K562 (cell line): Measurements from ENCODE around the gene ANKRD1. TPM values are rescaled to one million over a fixed set of nuclear protein-coding genes. Genes with fewer than 3 reads are reported as not detected.

Source experiments
- ATAC-seq: fragments of 200-7000 bp; cut with Tn5 transposase; 3 replicates; pipeline ENCODE4 v1.9.1; 2020; ENCODE audit warnings: moderate library complexity
- BruUV-seq: library from RNA; stranded (reverse); fragments of 400-500 nt; replicated peaks from 2 replicates; lab custom pipeline; 2021; lab: Mats Ljungman, UMichigan
- CTCF ChIA-PET: fragments of 300-600 bp; formaldehyde crosslinking; extraction: SDS; loops from one replicate; lab custom pipeline; 2021; ENCODE audit warnings: low intra/inter-chr PET ratio; lab: Yijun Ruan, JAX
- POLR2A ChIA-PET: fragments of 300-600, 350-650 bp; sonication (Branson Sonifier 250); formaldehyde crosslinking; extraction: SDS; loops from one replicate; lab custom pipeline; 2021; ENCODE audit warnings: antibody characterized with exemption, inconsistent platforms; lab: Yijun Ruan, JAX
- DNase-seq, 4 experiments: peaks; one replicate each; pipeline versions ENCODE4 v3.0.0 to v3.0.0-alpha.2; 2011 to 2018; ENCODE audit warnings: low spot score in 3 of 4, mixed read lengths in 3 of 4; ENCODE audit errors: extremely low read depth in 1 of 4
- FAIRE-seq: peaks from 2 replicates; lab custom pipeline; 2011; peaks lifted over from hg19 to GRCh38; lab: Jason Lieb, UNC
- H2AFZ ChIP-seq: 2 replicates; pipeline ENCODE4 v1.6.0; 2011; ENCODE audit warnings: low read depth, low read length, control low read depth, inconsistent platforms
- H3K27ac ChIP-seq: fragments of 200-600 bp; 3 replicates; pipeline ENCODE4 v1.8.0; 2011; ENCODE audit warnings: low read depth, mild to moderate bottlenecking, control low read depth, inconsistent platforms, low read length, moderate library complexity, mixed read lengths; ENCODE audit errors: extremely low read depth
- H3K27me3 ChIP-seq, 2 experiments: fragments of 300-600 bp in 1 of 2; 2 replicates in 1 of 2; 3 replicates in 1 of 2; pipeline versions ENCODE4 v1.6.0 to v1.8.0; 2011; ENCODE audit warnings: inconsistent platforms in 2 of 2, low read length in 2 of 2, mild to moderate bottlenecking in 1 of 2, mixed read lengths in 1 of 2, moderate library complexity in 1 of 2; ENCODE audit not compliant: control insufficient read depth in 2 of 2, insufficient read depth in 2 of 2
- H3K36me3 ChIP-seq: fragments of 300-600 bp; 3 replicates; pipeline ENCODE4 v1.8.0; 2011; ENCODE audit warnings: mild to moderate bottlenecking, low read length, inconsistent platforms; ENCODE audit not compliant: control insufficient read depth, insufficient read depth
- H3K4me1 ChIP-seq, 2 experiments: fragments of 200-600 bp in 1 of 2; replicated peaks in 1 of 2; 2 replicates in 1 of 2; 3 replicates in 1 of 2; pipeline versions ENCODE4 v1.5.1 to v1.8.0; 2011; ENCODE audit warnings: inconsistent platforms in 2 of 2, low read length in 2 of 2, mild to moderate bottlenecking in 1 of 2, mixed read lengths in 1 of 2, moderate library complexity in 1 of 2; ENCODE audit not compliant: control insufficient read depth in 2 of 2, insufficient read depth in 2 of 2
- H3K4me2 ChIP-seq: 2 replicates; pipeline ENCODE4 v1.6.1; 2011; ENCODE audit warnings: low read length, control low read depth, inconsistent platforms, mixed read lengths; ENCODE audit not compliant: insufficient read depth
- H3K4me3 ChIP-seq: fragments of 200-600 bp; sonication (generic), shearing (Covaris generic); 2 replicates; pipeline ENCODE4 v1.5.1; 2016; ENCODE audit warnings: control low read depth, inconsistent platforms
- H3K79me2 ChIP-seq: fragments of 200-600 bp; 3 replicates; pipeline ENCODE4 v1.8.0; 2011; ENCODE audit warnings: low read length, inconsistent platforms; ENCODE audit not compliant: control insufficient read depth, insufficient read depth
- H3K9ac ChIP-seq, 2 experiments: 2 replicates each; pipeline versions ENCODE4 v1.6.0 to v1.6.1; 2011; ENCODE audit warnings: low read depth in 2 of 2, low read length in 2 of 2, control low read depth in 1 of 2, inconsistent platforms in 1 of 2, mild to moderate bottlenecking in 1 of 2, mixed read lengths in 1 of 2; ENCODE audit not compliant: insufficient read depth in 1 of 2
- H3K9me1 ChIP-seq: one replicate; pipeline ENCODE4 v1.6.0; 2011; ENCODE audit warnings: inconsistent platforms, mild to moderate bottlenecking, low read length, moderate library complexity; ENCODE audit not compliant: control insufficient read depth, insufficient read depth
- H3K9me3 ChIP-seq: replicated peaks from 2 replicates; pipeline ENCODE4 v1.5.1; 2011; ENCODE audit warnings: low read depth, low read length, inconsistent platforms; ENCODE audit not compliant: control insufficient read depth, insufficient read depth
- H4K20me1 ChIP-seq: replicated peaks from 2 replicates; pipeline ENCODE4 v1.6.1; 2011; ENCODE audit warnings: low read length, inconsistent platforms, mixed read lengths; ENCODE audit not compliant: control insufficient read depth, insufficient read depth
- BACH1 ChIP-seq: fragments of 200-800 bp; sonication (Bioruptor generic); IDR thresholded peaks from 2 replicates; pipeline ENCODE4 v1.6.1; 2016; ENCODE audit warnings: missing genetic modification characterization, missing compliant biosample characterization
- CSDE1 ChIP-seq, 2 experiments: fragments of 450-650 bp; IDR thresholded peaks; 2 replicates each; pipeline ENCODE4 v1.6.1; 2016; ENCODE audit warnings: mild to moderate bottlenecking in 1 of 2
- ELF1 ChIP-seq: fragments of 200-800 bp; sonication (Bioruptor generic); IDR thresholded peaks from 2 replicates; pipeline ENCODE4 v1.6.1; 2016; ENCODE audit warnings: missing genetic modification characterization, missing compliant biosample characterization
- HBP1 ChIP-seq: fragments of 450-650 bp; formaldehyde crosslinking; IDR thresholded peaks from 2 replicates; pipeline ENCODE4 v1.4.0; 2022; ENCODE audit warnings: missing genetic modification characterization
- MTF1 ChIP-seq: fragments of 250-450 bp; sonication (Bioruptor Pico); IDR thresholded peaks from 2 replicates; pipeline ENCODE4 v1.9.0; 2021; ENCODE audit warnings: moderate library complexity, mild to moderate bottlenecking, inconsistent platforms, borderline replicate concordance
- PHF21A ChIP-seq: fragments of 450-650 bp; IDR thresholded peaks from 2 replicates; pipeline ENCODE4 v1.6.1; 2017; ENCODE audit warnings: low read depth, borderline replicate concordance
- SNAPC5 ChIP-seq: fragments of 250-450 bp; sonication (Bioruptor Pico); IDR thresholded peaks from 2 replicates; pipeline ENCODE4 v1.8.0; 2021; ENCODE audit warnings: moderate library complexity, mild to moderate bottlenecking, inconsistent platforms
- ZNF384 ChIP-seq: IDR thresholded peaks from 2 replicates; pipeline ENCODE4 v1.6.1; 2012; ENCODE audit warnings: low read depth, low read length, improper control_type of control experiment
- WGBS: fragments of 100-300 bp; shearing (Covaris generic); methylation state at CpG from one replicate; pipeline ENCODE4 v1.1.6; 2016; ENCODE audit warnings: low coverage, mixed read lengths; ENCODE audit not compliant: insufficient coverage; ENCODE audit errors: missing lambda C conversion rate; 5-methylcytosine and 5-hydroxymethylcytosine counted together
- in situ Hi-C: fragments of 300-500 bp; cut with MboI; formaldehyde crosslinking; loops from 4 replicates; pipeline ENCODE4 v1.15.0; 2018; ENCODE audit warnings: inconsistent platforms, mixed read lengths
- intact Hi-C: fragments of 100-400 bp; cut with micrococcal nuclease; formaldehyde crosslinking; loops from 2 replicates; pipeline ENCODE4 v1.14.2; 2022
- polyA plus RNA-seq, 8 experiments: library from polyadenylated mRNA; depleted of rRNA in 4 of 8; stranded (reverse) in 5 of 8; unstranded in 3 of 8; fragments of >200 nt; fragmentation: Nextera tagmentation in 2 of 8; fragmentation: Illumina TruSeq in 1 of 8; extraction: Ambion mirVana in 2 of 8; extraction: Trizol in 1 of 8; gene quantifications; 2 replicates each; pipeline versions ENCODE4 v1.2.1 to v1.2.3, GENCODE V29; 2011 to 2014; ENCODE audit warnings: inconsistent platforms in 1 of 8, missing spikeins in 1 of 8
- total RNA-seq, 7 experiments: library from RNA; depleted of rRNA in 6 of 7; stranded (reverse); fragments of >200 nt in 6 of 7; fragmentation: Illumina TruSeq in 2 of 7; extraction: Trizol in 2 of 7; gene quantifications; 2 replicates each; pipeline versions ENCODE4 v1.2.1 to v1.2.3, GENCODE V29; 2011 to 2021; ENCODE audit warnings: low replicate concordance in 1 of 7
- TF ChIP-seq, protein P1 (sequence below): fragments of 250-450 bp; sonication (Bioruptor Pico); IDR thresholded peaks from 2 replicates; pipeline ENCODE4 v1.8.0; 2021; ENCODE audit warnings: mild to moderate bottlenecking, moderate library complexity

Gene ANKRD1
- total and polyA plus RNA-seq, 9 of the 15 experiments (the other 6 are each of a cell fraction or from before 2014, with no cell fraction given): not detected

- TF ChIP-seq, protein P1, sequence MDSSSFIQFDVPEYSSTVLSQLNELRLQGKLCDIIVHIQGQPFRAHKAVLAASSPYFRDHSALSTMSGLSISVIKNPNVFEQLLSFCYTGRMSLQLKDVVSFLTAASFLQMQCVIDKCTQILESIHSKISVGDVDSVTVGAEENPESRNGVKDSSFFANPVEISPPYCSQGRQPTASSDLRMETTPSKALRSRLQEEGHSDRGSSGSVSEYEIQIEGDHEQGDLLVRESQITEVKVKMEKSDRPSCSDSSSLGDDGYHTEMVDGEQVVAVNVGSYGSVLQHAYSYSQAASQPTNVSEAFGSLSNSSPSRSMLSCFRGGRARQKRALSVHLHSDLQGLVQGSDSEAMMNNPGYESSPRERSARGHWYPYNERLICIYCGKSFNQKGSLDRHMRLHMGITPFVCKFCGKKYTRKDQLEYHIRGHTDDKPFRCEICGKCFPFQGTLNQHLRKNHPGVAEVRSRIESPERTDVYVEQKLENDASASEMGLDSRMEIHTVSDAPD: no peak
Measured at GRCh38 chr10:90930070-90930837, 9.4 kb upstream of the ANKRD1 start (continued).

DNA sequence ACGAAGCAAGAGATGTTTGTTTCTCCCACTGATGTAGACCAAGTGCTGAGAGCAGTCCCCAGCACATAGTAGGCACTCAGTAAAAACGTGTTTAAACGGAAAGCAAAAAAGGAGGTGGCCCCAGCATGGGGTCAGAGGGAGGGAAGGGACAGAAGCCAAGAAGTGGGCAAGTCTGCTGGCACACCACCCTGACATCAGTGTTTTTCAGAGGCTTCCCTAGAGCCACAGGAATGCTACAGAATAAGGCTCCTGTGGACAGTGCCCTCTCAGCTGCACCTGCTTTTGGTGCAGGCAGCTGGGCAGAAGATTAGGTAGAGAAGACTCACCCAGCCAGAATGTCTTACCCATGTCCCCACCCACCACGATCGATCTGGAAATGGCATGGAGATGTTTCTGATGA lies 8.3 kb upstream of the ANKRD1 start:
- FAIRE-seq (no peak), DNase-seq (no peak), ATAC-seq (no peak)
- CTCF ChIA-PET: no interaction called here
- in situ Hi-C loops: no loop called here
- H3K27ac ChIP-seq: no peak overlapping the region
- TF ChIP-seq PHF21A (no peak), MTF1 (CRISPR knock-in tag) (no peak), BACH1 (tag) (no peak), HBP1 (no peak), SNAPC5 (CRISPR knock-in tag) (no peak), CSDE1 (IDR thresholded peaks at IDR 0.05) (no peak), ELF1 (no peak), ZNF384 (no peak)
- POLR2A ChIA-PET: interaction anchor here (0.9 kb wide), 1 partner anchor 11 kb away, joined by 4 read pairs; no protein-coding TSS in a partner anchor
- no peaks in the 10 kb centered on the region for H3K79me2 ChIP-seq
- no peaks in the 10 kb centered on the region for H4K20me1 ChIP-seq
- intact Hi-C loops: no loop called here
- H2AFZ ChIP-seq: no peak overlapping the region
- no peak overlapping the region for H3K4me3 ChIP-seq
- no peak overlapping the region for H3K4me2 ChIP-seq
- no peak overlapping the region for H3K9ac ChIP-seq
- WGBS: 0% methylated on average over 4 of the region's 5 CpGs
- no peaks in the 10 kb centered on the region; a peak in 1 of 5 replicates for H3K4me1 ChIP-seq
- no peaks in the 10 kb centered on the region for H3K9me1 ChIP-seq
- no peaks in the 10 kb centered on the region for H3K36me3 ChIP-seq
- BruUV-seq: no TSS peak
- H3K27me3 ChIP-seq: peaks cover 0 to 5% of the 10 kb centered on the region in 2 experiments; a peak in 2 of 5 replicates
- H3K9me3 ChIP-seq: no peaks in the 10 kb centered on the region
